Right renal pelvis (tissue), 4 donors: ENCODE results near the gene SLC6A3. TPM values are rescaled to one million over a fixed set of nuclear protein-coding genes. Genes with fewer than 3 reads are reported as not detected.

ENCODE experiments used
- DNase-seq, 4 donors: peaks; one replicate each; pipeline ENCODE4 v3.0.0-alpha.2; 2013; ENCODE audit warnings: low read depth in 4 of 4, low spot score in 3 of 4, missing footprints in 1 of 4
- polyA plus RNA-seq, 4 donors: library from polyadenylated mRNA; unstranded; fragments of 120-200 nt; gene quantifications; one replicate each; pipeline ENCODE4 v1.2.1, GENCODE V29; 2013; ENCODE audit not compliant: insufficient read length in 4 of 4

The SLC6A3 gene
- polyA plus RNA-seq, 4 donors = 0.41 to 0.64 (median 0.62) TPM

DNA sequence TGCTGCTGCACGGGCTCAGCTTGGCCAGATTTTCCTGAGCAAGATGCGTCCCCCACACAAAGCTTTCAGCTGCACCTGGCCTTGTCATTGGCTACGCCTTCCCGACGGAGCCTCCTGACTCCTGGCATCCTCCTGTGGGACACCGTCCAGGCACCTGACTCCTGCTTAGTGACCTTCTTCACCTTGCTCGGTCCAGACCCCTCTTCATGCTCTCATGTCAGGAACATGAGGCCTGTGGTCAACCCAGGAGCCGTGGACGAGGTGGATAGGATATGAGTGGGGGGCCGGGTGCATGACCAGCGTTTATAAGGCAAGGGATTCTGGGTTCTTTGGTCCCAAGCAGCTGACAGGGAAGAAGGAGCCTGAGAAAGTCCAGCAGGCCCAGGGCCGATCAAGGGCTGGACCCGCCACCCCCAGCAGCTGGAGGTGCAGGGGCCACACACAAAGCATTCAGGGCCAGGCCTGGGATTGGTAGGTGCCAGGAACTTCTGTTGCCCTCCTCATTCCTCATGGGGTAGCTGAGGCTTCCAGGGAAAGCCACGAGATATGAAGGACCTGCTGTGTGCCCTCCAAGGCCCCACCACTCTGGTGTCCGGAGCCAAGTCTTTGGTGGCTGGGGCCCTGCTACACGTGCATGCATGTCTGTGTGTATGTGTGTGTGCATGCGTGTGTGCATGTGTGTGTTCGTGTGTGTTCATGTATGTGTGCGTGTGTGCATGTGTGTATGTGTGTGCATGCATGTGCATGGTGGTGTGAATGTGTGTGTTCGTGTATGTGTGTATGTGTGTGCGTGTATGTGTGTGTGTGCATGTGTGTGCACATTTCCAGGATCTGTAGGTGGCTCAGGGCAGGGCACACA, 34.9 kb downstream of the SLC6A3 start:
- DNase-seq = no peak

DNA sequence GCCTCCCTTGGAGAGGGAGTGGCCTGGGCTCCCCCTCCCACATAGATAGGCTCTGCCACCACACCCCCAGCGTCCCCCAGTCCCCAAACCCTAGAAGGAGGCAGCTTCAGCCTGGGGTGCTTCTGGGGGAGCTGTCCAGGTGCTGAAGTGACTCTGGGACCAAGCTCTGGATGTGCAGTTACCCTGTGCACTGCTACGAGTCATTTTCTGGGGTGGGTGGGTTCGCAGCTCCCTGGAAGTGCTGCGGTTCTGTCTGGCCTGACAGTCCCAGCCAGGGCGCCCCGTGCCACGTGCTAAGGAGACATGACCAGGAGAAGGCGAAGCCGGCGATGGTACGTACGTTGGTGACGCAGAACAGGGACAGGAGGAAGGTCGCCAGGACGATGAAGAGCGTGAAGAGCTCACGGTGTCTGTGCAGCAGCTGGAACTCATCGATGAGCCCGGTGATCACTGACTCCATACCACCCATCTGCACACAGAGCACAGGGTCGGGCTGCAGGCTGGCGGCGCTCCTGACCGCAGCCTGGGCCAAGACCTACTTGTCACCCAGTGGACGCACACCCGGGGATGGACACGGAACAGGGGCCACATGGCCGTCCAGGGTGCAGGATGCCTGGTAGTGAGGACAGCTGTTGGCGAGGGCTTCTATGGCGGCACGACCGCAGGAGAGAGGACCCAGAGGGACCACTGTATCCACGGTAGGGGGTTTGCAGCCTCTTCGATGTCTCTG, 35.7 kb downstream of the SLC6A3 start:
- peak in 2 of 4 donors; percentile 20 to 26 for DNase-seq

DNA sequence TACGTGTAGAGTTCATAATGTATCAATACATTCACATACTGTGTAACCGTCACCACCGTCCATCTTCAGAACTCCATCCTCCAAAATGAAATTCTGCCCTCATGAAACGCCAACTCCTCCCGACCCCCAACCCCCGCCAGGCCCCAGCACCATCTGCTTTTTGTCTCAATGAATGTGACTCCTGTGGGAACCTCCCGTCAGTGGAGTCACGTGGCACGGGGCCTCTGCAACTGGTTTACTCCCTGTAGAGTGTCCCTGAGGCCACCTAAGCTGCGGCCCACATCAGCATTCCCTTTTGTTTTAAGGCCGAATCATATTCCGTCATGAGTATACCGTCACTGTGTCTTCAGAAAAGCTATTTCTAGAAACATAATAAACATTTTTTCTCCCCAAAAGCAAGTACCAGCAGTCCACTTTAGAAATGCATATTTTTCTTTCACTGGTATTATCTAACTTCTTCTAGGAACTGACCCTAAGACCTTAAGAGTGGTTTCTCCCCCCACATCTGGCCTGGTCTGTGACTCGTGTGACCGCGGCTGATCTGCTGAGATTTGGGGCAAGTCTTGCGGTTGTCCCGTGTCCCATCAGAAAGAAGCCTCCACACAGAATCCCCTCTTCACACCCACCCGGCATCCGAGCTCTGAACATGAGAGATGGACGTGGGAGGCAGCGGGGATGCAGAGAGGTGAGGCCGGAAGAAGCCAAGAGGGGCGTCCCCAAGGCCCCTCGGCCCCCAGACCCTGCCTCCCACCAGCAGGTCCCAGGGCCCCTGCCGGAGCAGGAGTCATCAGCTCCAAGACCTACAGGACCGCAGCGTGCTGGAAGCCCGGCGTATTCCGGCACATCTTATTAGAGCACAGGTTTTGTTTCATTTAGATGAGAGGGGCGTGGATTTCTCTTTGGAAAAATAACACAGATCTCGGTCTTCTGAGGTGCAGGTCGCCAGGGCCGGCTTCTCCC, 38.3 kb downstream of the SLC6A3 start:
- no peak for DNase-seq

DNA sequence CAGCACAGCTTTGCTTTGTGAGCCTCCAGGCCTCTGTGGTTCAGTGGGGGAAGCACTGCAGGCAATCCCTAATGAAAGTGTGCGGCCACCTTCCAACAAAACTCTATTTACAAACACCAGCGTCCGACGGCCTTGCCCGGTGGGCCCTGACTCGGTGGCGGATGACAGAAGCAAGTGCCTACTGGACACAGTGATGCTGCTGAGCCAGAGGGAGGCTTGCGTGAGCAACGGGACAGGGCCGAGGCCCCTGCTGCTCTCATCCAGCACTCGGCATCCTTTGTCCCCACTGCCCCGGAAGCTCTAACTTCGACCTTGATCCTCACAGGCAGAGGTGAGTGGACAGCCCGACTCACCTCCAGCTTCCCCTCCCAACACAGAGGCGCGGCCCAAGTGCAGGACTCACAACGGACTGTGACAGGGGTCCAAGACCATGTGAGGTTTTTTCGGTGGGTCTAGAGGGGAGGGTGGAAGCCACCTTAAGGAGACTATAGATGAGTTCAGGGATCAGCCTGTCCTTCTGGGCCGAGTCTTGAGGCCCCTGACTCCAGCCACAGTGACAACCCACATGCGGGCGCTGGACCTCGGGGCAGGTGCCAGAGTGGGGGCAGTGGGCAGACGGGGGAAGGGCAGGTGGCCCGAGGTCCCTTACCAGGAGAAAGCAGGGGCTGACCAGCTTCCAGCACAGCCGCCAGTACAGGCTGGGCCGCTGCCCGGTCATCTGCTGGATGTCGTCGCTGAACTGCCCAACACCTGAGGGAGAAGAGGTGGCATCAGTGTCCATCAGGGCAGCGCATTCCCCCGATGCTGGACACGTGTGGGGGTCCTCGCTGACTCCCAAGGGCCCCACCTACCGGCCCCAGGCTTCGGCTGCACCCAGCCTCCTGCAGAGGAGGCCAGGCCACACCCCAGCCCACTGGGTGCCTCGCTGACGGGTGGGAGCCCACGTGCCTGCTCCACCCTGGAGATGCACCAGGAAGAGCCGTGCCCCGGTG, 39.4 kb downstream of the SLC6A3 start:
- no peak for DNase-seq

DNA sequence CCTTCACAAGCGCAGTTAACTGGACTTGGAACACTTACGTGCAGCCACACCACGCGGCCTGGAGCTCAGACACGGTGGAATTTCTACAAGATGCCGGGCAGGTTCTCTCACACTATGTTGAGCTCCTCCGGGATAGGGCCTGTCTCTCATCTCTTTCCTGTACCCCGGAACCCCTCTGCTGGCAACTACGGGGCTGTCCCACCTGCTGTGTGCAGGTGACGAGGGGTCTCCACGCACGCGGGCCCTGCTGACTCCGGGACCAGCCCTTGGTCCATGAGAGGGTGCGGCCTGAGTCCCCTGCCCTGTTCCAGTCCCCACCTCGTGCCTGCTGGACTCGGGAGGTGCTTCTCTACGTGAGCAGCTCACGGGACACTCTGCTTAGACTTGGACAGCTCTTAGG, 40.1 kb downstream of the SLC6A3 start:
- DNase-seq = no peak

DNA sequence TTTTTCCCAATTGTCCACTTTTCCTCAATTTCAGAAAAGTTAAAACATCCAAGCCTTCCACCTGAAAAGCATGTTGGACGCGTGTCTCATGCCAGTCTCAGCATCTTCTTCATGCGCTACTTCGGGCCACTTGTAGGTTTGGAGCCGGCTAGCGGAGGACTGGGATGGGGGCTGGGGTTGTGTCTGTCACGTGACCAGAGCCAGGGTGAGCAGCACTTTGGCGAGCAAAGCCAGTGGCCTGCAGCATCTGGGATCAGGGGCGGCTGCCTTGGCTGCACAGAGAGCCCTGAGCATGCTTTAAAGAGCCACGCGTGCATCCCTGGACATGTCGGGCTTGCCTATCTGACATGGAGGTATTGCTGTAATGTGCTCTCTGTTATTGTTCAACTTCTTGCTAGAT, 41.2 kb downstream of the SLC6A3 start:
- DNase-seq = no peak

DNA sequence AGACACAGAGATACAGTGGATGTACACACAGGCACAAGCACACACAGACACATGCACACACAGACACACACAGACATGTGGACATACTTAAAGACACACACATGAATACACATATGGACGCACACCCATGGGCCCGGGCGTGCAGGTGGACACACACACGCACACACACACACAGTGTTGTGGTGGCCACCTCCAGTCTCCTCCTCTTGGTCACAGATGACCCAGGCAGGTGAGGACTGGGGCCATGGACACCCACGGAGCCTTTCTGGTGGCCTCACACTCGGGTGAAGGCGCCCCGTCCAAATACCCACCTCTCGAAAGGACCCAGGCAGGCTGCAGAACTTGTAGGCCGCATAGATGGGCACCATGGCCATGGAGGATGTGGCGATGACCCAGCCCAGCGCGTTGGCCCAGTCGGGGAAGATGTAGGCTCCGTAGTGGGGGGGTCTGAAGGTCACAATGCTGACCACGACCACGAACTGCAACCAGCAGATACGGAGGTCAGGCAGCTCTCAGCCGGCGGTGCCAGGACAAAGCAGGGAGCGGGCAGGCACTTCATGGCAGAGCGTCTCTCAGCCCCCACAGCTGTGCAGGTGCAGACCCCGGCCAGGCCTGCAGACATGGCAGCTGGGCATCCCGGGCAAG, 42.5 kb downstream of the SLC6A3 start:
- no peak for DNase-seq

DNA sequence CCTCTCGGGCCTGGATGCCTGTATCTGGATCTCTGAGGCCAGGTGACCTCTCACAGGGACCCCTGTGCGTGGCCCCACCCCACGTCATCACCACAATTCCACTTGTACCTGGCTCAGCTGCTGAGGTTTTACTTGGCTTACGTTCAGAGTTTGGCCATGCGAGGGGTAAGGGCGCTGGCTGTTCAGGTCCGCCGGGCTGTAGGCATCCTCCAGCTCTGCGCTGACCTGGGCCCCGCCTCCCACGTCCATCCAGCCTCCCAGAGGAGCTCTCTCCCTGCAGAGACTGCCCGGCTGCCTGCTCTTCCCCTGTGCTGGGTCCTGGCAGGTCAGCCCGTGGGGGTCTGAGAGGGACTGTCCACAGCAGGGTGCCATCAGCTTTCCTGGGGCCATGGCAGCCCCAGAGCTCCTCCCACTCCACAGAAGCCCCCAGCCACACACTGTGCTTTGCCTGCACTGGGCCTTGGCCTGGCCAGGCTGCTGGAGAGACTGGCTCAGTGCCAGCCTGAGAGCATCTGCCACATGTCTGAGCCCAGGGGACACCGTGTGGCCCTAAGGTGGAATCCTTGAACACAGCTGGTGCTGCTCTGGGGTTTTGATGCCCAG, 43.6 kb downstream of the SLC6A3 start:
- DNase-seq = no peak

DNA sequence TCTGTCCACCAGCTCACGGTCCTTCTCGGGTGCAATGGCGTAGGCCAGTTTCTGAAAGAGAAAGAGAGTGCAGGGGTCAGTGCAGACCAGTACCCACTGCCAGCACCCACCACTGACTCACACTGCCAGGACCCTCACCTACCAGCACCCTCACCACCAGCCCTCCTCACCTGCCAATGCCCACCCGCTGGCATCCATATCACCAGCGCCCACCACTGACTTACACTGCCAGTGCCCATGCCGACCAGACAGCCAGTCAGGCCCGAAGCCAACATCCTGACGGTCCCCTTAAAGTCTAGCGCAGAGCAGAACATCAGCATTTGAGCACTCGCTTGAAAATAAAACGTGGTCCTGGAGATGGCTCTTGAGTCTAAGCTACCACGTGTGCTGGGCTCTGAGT, 44.3 kb downstream of the SLC6A3 start:
- no peak for DNase-seq

DNA sequence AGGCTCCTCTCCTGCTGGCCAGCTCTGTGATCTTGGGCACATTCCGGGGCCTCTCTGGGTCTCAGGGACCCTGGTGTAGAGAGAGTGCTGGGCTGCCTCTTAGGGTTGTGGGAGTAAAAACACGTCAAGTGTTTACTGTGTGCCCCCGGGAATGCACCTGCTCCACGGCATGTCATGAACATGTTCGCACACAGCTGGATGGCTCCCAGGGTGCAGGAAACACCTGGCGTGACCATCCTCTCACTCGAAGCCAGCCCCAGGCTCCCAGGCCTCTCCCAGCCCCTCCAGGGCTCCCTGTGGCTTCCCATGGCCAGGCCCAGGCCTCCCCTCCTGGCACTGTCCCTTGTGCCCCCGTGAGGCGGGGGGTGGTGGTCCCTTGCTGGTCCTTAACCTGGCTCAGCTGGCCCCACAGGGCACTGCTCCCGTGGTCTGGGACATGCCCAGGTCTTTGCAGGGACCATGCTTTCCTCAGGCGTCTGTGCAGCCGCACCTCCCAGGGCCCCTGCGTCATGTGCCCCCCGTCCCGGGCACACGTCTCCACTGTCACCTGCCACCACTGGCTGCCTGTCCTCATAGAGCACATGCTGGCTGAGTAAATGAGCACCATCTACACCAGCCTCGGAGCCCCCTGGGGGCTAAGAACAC, 44.9 kb downstream of the SLC6A3 start:
- DNase-seq = no peak

DNA sequence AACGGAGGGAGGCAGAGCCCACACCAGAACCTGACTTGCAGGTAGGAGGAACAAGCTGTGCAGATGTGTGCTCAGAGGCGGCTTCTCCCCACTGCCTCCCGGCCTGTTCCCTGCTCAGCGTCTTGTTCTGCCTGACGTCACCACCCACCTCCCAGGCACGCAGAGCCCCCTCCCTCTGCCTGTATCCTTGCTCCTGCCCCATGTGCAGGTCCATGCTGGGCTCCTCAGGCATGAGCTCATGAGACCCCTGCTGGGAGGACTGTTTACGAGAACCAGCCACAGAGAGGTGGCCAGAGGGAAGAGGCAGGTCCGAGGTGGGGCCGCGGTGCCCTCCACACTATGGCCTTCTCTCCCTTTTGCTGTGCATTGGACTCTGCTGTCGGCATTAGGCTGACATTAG, 45.5 kb downstream of the SLC6A3 start:
- no peak for DNase-seq

DNA sequence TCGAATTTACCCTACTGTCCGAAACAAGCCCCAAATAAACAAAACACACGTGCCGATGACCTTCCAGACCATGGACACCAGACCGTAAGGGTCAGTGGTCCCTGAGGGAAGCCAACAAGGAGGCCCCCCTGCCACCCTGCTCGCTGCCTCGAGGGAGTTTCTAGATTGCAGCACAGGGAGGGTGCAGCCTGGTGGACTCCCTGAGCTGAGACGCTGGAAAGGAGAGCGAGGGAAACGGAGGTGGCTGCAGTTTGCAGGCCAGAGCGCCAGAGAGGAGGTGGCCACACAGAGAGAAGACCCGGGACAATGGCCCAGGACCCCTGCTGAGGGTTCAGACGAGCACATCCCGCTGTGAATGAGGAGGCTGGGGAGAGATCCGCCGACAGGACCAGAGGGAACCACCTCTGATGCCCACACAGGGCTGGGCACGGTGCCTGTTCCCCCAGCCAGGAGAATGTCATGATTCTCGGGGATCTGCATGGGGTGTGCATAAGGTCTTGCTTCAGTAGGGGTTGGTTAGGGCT, 48.9 kb downstream of the SLC6A3 start:
- DNase-seq = no peak

DNA sequence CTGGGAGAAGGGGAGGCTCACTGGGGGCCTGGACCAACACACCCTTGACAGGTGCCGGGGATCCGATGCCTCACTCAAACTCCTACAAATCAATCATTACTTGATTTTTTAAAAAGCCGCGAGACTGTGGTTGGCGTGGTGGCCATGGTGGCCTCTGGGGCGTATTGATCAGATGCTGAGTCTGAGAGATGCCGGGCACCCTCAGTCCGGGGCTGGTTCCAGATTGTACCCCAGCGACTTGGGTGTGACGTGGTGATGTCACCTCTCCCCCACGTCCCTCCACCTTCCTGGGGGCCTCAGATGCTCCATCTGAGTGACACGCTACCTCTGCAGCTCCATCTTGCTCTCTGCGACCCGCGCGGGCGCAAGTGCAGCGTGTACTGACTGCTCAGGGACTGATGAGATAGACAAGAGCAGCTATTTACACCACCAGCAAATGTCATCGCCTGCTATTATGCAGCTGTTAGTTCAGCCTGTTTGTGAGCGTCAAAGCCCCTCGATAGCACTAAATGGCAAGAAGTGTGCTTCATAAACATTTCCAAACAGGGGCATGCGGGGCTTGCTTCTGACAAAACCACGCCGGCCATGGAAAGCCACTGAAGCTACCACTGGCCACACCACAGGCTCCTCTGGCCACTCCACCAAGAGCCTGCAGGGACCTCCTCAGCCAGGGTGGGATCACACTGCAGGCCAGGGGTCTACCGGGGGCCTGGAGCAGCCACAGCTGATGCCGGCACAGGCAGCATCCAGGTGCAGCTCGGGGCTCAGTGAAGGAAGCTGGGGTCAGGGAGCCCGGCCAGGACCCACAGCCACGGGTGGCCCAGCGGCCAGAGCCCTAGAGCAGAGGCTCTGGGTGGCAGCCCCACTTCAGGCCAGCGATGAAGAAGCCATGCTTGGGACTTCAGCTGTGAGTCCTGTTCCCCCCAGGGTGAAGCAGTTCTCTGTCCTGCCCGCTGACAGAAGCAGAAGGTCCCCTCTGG, 50.1 kb downstream of the SLC6A3 start:
- no peak for DNase-seq

DNA sequence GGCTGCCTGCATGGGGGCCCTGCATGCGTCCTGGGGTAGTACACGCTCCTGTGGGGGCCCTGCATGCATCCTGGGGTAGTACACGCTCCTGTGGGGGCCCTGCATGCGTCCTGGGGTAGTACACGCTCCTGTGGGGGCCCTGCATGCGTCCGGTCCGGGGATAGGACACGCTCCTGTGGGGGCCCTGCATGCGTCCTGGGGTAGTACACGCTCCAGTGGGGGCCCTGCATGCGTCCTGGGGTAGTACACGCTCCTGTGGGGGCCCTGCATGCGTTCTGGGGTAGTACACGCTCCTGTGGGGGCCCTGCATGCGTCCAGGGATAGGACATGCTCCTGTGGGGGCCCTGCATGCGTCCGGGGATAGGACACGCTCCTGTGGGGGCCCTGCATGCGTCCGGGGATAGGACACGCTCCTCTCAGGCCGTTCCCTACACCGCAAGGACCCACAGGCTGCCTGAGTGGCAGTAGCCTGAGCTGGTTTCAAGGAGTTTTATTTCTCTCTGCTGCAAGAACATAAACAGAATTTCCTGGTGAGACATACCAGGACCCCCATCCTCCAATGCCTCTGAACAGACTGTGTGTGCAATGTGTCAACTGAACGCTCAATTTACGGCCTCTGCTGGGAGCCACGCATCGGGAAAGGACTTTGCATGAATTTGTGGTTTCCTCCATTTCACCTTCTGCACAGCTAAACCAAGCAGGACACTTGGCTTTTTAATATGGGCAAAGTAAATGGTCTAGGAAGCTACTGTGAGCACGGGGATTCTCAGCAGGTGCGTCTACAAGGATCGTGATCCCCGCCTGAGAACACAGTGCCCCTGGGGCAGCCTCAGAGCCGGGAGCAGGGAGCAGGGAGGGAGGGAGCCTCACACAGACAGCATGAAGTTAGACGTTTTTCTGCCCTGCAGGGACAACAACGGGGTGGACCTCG, 51.4 kb downstream of the SLC6A3 start:
- DNase-seq = no peak

DNA sequence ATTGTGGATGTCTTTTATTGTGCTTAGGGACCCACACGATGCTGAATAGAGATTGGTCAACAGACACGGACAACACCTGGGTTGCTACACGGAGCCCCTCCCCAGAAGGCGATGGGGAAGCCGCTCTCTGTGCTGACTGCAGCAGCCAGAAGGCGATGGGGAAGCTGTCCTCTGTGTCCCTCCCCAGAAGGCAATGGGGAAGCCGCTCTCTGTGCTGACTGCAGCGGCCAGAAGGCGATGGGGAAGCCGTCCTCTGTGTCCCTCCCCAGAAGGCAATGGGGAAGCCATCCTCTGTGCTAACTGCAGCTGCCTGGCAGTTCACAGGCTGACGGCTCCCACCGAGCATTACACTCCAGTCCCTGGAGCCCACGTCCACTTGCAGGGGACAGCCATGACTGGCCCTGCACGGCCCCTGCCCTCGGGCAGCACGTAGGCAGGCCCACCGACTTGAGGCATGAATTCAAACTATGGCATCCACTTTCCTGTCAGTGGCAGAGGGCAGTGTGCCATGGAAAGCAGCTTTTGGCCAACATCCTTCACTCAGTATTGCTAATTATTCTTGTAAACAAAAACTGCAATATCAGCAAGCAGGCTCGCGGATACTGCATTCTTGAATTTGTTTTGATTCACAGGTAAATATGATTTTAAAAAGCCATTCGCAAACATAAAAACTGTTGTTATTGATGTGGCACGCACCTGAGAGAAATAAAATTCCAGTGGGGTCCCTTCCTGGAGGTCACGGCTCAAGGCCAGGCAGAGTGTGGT, 52.3 kb downstream of the SLC6A3 start:
- no peak for DNase-seq
